SHP77 (cell line): ENCODE data around the gene TCEA2.

Experiments
- DNase-seq, 2 experiments: peaks; one replicate each; lab custom pipeline; 2025; lab: John Stamatoyannopoulos, UW

Gene TCEA2

DNA sequence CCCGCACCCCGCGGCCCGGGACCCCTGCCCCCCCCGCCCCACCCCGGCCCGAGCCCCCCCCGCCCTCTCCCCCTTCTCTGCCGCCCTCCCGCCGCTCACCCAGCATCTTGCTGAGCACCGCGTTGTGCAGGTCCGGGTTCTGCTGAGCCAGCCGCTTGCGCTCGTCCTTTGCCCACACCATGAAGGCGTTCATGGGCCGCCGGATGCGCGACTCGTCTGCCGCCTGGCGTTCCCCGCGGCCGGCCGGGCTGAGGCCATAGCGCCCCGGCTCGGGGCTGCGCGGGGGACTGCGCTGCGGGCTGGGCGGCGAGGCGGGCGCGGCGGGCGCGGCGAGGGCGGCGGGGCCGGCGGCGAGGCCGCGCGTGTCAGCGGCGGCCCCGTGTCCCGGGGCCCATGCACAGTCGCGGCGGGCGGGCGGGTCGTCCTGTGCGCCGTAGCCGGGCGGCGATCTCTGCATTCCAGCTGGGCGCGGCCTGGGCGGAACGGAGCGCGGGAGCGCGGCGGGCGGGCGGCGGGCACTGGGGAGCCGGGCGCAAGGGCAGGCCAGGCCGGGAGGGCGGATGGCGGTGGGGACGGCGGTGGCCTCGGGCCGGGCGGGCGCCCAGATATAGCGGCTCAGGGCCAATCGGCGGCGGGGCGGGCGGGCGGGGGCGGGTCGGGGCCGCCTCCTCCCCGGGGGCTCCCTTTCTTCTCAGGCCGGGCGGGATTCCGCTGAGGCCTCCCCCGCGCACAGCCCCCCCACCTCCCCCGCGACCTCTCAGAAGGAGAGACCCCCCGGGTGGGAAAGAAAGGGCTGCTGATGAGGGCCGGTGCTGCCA, 13.7 kb upstream of the TCEA2 start, which contains the start of gene SOX18:
TSS of gene SOX18 (minus strand) at position 580 of the 818 bp plus-strand sequence. CDS start at position 457, 123 bp downstream.
- DNase-seq, result no peak

- no peak for DNase-seq
Observed at GRCh38 chr20:64049878-64050260, 13.1 kb upstream of the TCEA2 start.

- DNase-seq, result no peak
Observed at GRCh38 chr20:64050261-64051032, 12.6 kb upstream of the TCEA2 start.

GRCh38 chr20:64051033-64051452, 12.0 kb upstream of the TCEA2 start:
- DNase-seq, result no peak

GRCh38 chr20:64051561-64052325, 11.3 kb upstream of the TCEA2 start:
- no peak for DNase-seq

GRCh38 chr20:64052326-64052722, 10.7 kb upstream of the TCEA2 start:
- no peak for DNase-seq

- DNase-seq, result no peak
Observed at GRCh38 chr20:64052987-64053840, 9.8 kb upstream of the TCEA2 start.

GRCh38 chr20:64053841-64054661, 8.9 kb upstream of the TCEA2 start:
- peak; percentile 81 to 82 for DNase-seq

DNA sequence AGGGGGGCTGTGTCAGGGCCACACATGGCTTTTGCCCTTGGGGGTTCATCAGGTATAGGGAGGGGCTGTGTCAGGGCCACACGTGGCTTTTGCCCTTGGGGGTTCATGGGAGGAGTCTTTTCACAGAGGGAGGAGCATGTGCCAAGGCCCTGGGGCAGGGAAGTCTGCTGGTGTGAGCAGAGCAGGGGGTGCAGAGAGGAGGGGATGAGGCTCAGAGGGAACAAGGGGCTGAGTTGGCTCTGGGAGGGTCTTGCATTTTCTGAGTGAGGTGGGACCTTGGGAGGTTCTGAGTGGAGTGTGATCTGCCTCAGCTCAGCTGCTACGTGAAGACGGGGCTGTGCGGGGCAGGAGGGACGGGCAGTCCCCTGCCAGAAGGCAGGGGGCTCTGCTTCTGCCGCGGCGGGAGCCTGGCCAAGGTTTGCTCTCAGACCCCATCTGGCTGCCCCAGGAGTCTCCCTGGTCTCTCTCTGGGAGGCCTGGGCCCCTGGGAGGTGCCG, 7.6 kb upstream of the TCEA2 start:
- DNase-seq, result no peak

- DNase-seq, result peak in 1 of 2 experiments; percentile 32
Observed at GRCh38 chr20:64055893-64056638, 6.9 kb upstream of the TCEA2 start.

- no peak for DNase-seq
Observed at GRCh38 chr20:64056639-64056888, 6.4 kb upstream of the TCEA2 start.

DNA sequence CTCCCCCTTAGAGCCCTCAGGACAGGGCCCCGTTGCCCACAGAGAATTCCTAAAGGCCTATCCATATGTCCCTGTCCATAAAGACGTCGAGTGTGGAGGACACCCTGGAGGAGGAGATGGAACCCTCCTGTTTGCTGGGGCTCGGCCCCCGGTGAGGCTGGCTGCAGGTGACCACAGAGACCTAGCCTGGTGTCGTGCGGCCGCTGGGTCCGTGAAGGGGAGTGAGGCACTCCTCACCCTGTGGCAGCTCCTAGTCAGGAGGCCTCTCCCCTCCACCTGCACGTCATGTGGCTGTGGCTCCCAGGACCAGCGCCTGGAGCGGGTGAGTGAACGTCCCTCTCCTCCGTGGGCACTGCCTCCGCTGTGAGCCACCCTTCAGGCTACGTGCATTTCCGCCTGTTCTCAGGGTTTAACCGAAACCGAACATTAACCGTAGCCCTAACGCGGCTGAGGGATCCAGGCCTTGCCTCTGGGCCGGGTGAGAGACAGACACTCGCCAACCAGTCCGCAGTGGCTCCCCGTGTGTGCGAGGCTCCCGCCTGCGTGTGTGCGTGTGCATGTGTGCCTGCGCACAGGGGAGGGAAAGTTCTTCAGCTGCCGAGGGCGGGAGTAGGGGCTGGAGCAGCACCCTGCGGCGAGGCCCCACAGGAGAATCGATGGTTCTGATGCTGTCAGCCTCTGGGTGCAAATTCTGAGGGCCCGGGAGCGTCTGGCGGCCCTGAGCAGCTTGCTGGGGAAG, 5.9 kb upstream of the TCEA2 start:
- peak in 1 of 2 experiments; percentile 39 for DNase-seq

GRCh38 chr20:64057628-64058498, 5.1 kb upstream of the TCEA2 start:
- DNase-seq, result peak; percentile 79 to 90

- DNase-seq, result no peak
Observed at GRCh38 chr20:64058536-64058935, 4.5 kb upstream of the TCEA2 start.

DNA sequence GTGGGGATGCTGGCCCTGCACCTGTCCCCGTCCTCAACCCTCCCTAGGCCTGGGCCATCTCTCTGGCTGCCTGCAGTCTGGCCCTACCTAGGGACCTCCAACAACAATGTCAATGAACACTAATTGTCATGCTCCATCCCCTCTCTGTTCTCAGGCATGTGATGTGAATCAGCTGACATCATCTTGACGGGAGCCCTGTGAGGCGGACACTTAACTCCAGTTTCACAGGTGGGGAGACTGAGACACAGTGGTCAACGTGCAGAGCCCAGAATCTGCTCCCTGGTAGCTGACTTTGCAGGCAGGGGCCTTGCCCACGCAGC, 762 bp upstream of the TCEA2 start:
- no peak for DNase-seq

DNA sequence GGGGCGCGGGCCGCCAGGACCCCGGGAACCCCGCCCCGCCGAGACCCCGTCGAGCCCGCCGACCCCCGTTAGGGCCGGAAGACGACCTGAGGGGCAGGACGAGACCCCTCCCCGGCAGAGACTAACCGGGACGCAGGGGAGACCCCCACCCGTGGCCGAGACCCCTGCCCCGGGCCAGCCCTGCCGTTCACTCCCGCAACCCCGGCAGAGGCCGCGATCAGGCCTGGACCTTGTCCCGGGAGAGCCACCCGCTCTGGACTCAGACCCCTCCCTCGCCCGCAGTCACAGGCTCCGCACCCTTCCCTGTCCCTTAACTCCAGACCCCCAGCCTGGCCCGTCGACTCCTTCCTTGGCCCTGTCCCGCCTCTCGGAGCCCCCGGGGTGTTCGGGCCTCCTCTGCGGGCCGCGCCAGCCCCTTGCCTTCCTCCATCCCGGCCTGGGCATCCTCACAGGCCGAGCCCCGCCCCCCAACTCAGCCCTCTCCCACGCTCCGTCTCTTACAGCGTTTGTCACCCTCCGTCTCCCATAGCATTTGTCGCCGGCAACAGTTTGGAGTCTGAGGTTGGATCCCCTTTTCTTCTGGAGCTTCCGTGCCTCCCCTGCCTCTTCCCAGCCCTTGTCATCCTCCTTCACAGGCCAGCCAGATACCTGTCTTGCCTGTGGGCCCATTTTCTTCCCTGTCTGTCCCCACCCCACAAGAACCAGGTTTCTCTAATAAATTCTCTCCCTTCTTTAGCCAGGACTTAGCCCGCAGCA, 569 bp downstream of the TCEA2 start:
- DNase-seq, result no peak

- DNase-seq, result no peak
Observed at GRCh38 chr20:64064145-64064698, 1.2 kb downstream of the TCEA2 start.
